PC-3 (cell line): Measurements from ENCODE around the gene LIMA1.

Experiments used
- EZH2 ChIP-seq: fragments of 300-600 bp; sonication (generic); IDR thresholded peaks from one replicate; pipeline ENCODE4 v1.6.1; 2017; ENCODE audit warnings: antibody characterized with exemption, mild to moderate bottlenecking, low read length; ENCODE audit not compliant: unreplicated experiment
- EZH2phosphoT487 ChIP-seq: fragments of 300-600 bp; sonication (generic); IDR thresholded peaks from 2 replicates; pipeline ENCODE4 v1.6.1; 2018; ENCODE audit warnings: mild to moderate bottlenecking, antibody characterized with exemption, low read length, borderline replicate concordance

- TF ChIP-seq EZH2phosphoT487: no peak
- TF ChIP-seq EZH2: no peak
These were observed 19.4 kb upstream of the LIMA1 start for GRCh38 chr12:50302686-50303085.
